NCI-H2029 treated with DMSO at 0.1 percent for 48 hours (cell line): ENCODE data around the gene RPS15A.

Source experiments
- DNase-seq: peaks from one replicate; lab custom pipeline; 2025; lab: John Stamatoyannopoulos, UW

Gene RPS15A

GRCh38 chr16:18789850-18790706 lies at the start of gene RPS15A:
Gene RPS15A (minus strand): TSS chr16:18790334. CDS start chr16:18789113, 1,221 bp downstream.
- DNase-seq: peak; percentile 94

- DNase-seq: no peak
Observed at GRCh38 chr16:18839555-18839954, 49.4 kb upstream of the RPS15A start.

- no peak for DNase-seq
Observed at GRCh38 chr16:18836702-18837101, 46.6 kb upstream of the RPS15A start.

GRCh38 chr16:18834864-18835263 lies 44.7 kb upstream of the RPS15A start:
- no peak for DNase-seq

GRCh38 chr16:18833707-18834505 lies 43.8 kb upstream of the RPS15A start:
- no peak for DNase-seq

- no peak for DNase-seq
Observed at GRCh38 chr16:18832613-18833012, 42.5 kb upstream of the RPS15A start.

GRCh38 chr16:18832006-18832405 lies 41.9 kb upstream of the RPS15A start:
- no peak for DNase-seq

GRCh38 chr16:18829251-18829650 lies 39.1 kb upstream of the RPS15A start:
- no peak for DNase-seq

GRCh38 chr16:18827890-18828289 lies 37.8 kb upstream of the RPS15A start:
- DNase-seq: no peak

GRCh38 chr16:18816286-18816685 lies 26.2 kb upstream of the RPS15A start:
- no peak for DNase-seq

GRCh38 chr16:18811925-18812324 lies 21.8 kb upstream of the RPS15A start:
- DNase-seq: no peak

GRCh38 chr16:18809165-18809564 lies 19.0 kb upstream of the RPS15A start:
- DNase-seq: no peak

GRCh38 chr16:18805257-18805773 lies 15.2 kb upstream of the RPS15A start:
- DNase-seq: no peak

GRCh38 chr16:18804540-18804939 lies 14.4 kb upstream of the RPS15A start:
- no peak for DNase-seq

GRCh38 chr16:18803569-18804462 lies 13.7 kb upstream of the RPS15A start:
- no peak for DNase-seq

GRCh38 chr16:18802767-18803343 lies 12.7 kb upstream of the RPS15A start:
- DNase-seq: no peak

- peak; percentile 95 for DNase-seq
Observed at GRCh38 chr16:18801145-18801972, 11.2 kb upstream of the RPS15A start, which contains the start of gene ARL6IP1. Gene ARL6IP1 (minus strand): TSS chr16:18801549. CDS start chr16:18801466, 83 bp downstream.

- no peak for DNase-seq
Observed at GRCh38 chr16:18800775-18801144, 10.6 kb upstream of the RPS15A start.

GRCh38 chr16:18800293-18800692 lies 10.2 kb upstream of the RPS15A start:
- DNase-seq: no peak

- DNase-seq: no peak
Observed at GRCh38 chr16:18799500-18799899, 9.4 kb upstream of the RPS15A start.
